ENCODE measurements around the gene AXIN2. TPM values are rescaled to one million over a fixed set of nuclear protein-coding genes. Genes with fewer than 3 reads are reported as not detected.

Gene AXIN2
- total and polyA plus RNA-seq, 12 donors: 5.7 to 19.2 (median 11.8) TPM

DNA sequence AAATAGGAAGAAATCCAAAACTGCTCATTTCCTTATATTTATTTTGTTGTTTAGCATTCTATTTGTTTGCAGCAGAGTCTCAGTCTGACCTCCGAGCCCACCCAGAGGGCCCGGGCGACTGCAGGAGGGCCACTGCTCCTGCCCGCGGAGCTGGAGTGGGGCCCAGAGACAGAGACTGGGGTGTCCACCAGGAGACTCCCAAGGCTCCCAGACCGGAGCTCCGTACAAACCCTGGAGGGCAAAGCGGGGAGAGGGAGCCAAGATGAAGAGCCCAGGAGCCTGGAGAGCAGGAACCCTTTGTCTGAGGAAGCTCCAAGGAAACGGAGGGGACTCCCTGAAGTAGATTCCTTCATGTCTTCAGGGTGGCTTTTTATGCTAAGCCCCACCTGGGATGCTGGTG lies 57.9 kb downstream of the AXIN2 start:
- Histone ChIP-seq H3K4me3 (no peak overlapping the region), H3K27ac (no peak overlapping the region)
- intact Hi-C loops (cut with DNase I): no loop called here

DNA sequence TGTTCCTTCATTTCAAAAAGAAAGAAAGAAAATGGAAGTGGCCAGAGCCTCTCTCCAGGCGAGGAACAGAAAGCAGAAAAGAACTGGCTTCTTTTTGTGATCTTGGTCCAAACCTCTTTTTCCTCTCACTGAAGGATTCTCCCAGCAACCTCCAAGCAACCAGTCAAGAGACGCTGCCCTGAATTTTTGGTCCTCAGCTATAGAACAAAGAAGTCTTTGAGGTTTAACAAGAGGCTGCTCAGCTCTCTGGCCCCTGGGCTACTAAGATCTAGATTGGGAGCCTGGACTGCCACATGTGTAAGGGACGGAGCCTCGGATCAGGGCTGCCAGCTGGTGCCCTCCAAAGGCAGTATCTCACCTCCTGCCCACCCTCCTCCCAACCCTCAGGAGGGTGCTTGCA lies 62.6 kb downstream of the AXIN2 start:
- Histone ChIP-seq H3K27ac (no peak overlapping the region), H3K27me3 (peaks cover 0 to 7% (median 0%) of the 10 kb centered on the region in 7 donors), H3K4me1 (no peaks in the 10 kb centered on the region), H3K36me3 (no peaks in the 10 kb centered on the region), H3K9me3 (no peaks in the 10 kb centered on the region), H3K4me3 (no peak overlapping the region)
- TF ChIP-seq CTCF (IDR thresholded peaks at IDR 0.05): no peak
- DNase-seq (no peak), ATAC-seq (no peak)
- WGBS, 2 donors: 82 to 83% methylated on average over 4 of the region's 4 CpGs
- intact Hi-C loops (cut with DNase I): no loop called here

More for the DNA sequence above, 57.9 kb downstream of the AXIN2 start:
- H3K27me3 ChIP-seq: no peaks in the 10 kb centered on the region
- DNase-seq (no peak), ATAC-seq (no peak)
- TF ChIP-seq CTCF (IDR thresholded peaks at IDR 0.05): no peak
- 86 to 89% methylated on average over 9 of the region's 9 CpGs for WGBS, 2 donors
- H3K36me3 ChIP-seq: no peaks in the 10 kb centered on the region
- H3K9me3 ChIP-seq: peaks cover 0 to 10% (median 0%) of the 10 kb centered on the region in 11 donors
- H3K4me1 ChIP-seq: no peaks in the 10 kb centered on the region

GRCh38 chr17:65496801-65497200 lies 64.6 kb downstream of the AXIN2 start:
- intact Hi-C loops (cut with DNase I): no loop called here
- WGBS, 2 donors: 82 to 84% methylated on average over 9 of the region's 9 CpGs
- H3K9me3 ChIP-seq: no peaks in the 10 kb centered on the region
- no peak overlapping the region for H3K4me3 ChIP-seq
- no peak overlapping the region for H3K27ac ChIP-seq
- DNase-seq: no peak
- TF ChIP-seq CTCF (IDR thresholded peaks at IDR 0.05): no peak
- no peaks in the 10 kb centered on the region for H3K4me1 ChIP-seq
- ATAC-seq: no peak
- peaks cover 0 to 7% (median 0%) of the 10 kb centered on the region in 7 donors for H3K27me3 ChIP-seq
- no peaks in the 10 kb centered on the region for H3K36me3 ChIP-seq

- TF ChIP-seq CTCF (IDR thresholded peaks at IDR 0.05): no peak
- peaks cover 0 to 7% (median 0%) of the 10 kb centered on the region in 7 donors for H3K27me3 ChIP-seq
- intact Hi-C loops (cut with DNase I): no loop called here
- no peaks in the 10 kb centered on the region for H3K9me3 ChIP-seq
- no peak overlapping the region for H3K27ac ChIP-seq
- 38 to 53% methylated on average over 22 of the region's 22 CpGs for whole genome bisulfite sequencing, 2 donors
- no peaks in the 10 kb centered on the region for H3K4me1 ChIP-seq
- no peak overlapping the region for H3K4me3 ChIP-seq
- ATAC-seq: no peak
- no peak for DNase-seq
- no peaks in the 10 kb centered on the region for H3K36me3 ChIP-seq
These were observed 66.1 kb downstream of the AXIN2 start for GRCh38 chr17:65495122-65496055.
